Fibroblast of lung (primary cell): ENCODE data around the gene MAEA.

ENCODE experiments used
- CTCF ChIP-seq, 2 donors: IDR thresholded peaks in 1 of 2; conservative IDR thresholded peaks in 1 of 2; 1 replicate in 1 of 2; 2 replicates in 1 of 2; pipeline ENCODE4 v1.5.1; 2011 to 2012; ENCODE audit warnings: low read length in 2 of 2, control low read depth in 1 of 2, inconsistent platforms in 1 of 2, low read depth in 1 of 2, mild to moderate bottlenecking in 1 of 2
- EZH2 ChIP-seq: IDR thresholded peaks from 2 replicates; pipeline ENCODE4 v1.5.1; 2012; ENCODE audit warnings: low read length, control low read depth, mild to moderate bottlenecking; ENCODE audit errors: missing control alignments

DNA sequence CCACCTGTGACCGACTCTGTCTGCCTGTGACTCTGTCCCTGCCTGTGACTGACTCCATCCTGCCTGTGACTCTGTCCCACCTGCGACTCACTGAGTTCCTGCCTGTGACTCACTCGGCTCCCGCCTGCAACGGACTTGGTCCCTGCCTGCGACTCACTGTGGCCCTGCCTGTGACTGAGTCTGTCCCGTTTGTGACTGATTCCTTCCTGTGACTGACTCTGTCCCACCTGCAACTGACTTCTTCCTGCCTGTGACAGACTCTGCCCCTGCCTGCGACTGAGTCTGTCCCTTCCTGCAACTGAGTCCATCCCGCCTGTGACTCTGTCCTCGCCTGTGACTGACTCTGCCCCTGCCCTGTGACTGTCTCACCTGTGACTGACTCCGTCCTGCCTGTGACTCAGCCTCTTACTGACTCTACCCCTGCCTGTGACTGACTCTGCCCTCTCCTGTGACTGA is 47.7 kb downstream of the MAEA start:
- TF ChIP-seq EZH2 (no peak), CTCF (conservative IDR thresholded peaks at IDR 0.05 in 1 of 2, IDR thresholded peaks at IDR 0.05 in 1 of 2; ENCODE audit: low read depth in 1 of 2, low read length in 2 of 2) (no peak)
